ENCODE results near the gene CCDC179.

The CCDC179 gene

GRCh38 chr11:22807855-22808570 is 52.3 kb downstream of the CCDC179 start:
- no peak for DNase-seq

GRCh38 chr11:22807391-22807790 is 52.9 kb downstream of the CCDC179 start:
- DNase-seq: no peak

GRCh38 chr11:22802861-22803260 is 57.4 kb downstream of the CCDC179 start:
- DNase-seq: no peak

GRCh38 chr11:22800482-22800881 is 59.8 kb downstream of the CCDC179 start:
- DNase-seq: no peak

GRCh38 chr11:22798901-22799300 is 61.4 kb downstream of the CCDC179 start:
- no peak for DNase-seq

GRCh38 chr11:22797047-22797446 is 63.2 kb downstream of the CCDC179 start:
- no peak for DNase-seq
